ENCODE data around the gene PFN4.
A peak's percentile ranks its signal among the peaks of the same experiment; 100 is the strongest.

PFN4 gene

DNA sequence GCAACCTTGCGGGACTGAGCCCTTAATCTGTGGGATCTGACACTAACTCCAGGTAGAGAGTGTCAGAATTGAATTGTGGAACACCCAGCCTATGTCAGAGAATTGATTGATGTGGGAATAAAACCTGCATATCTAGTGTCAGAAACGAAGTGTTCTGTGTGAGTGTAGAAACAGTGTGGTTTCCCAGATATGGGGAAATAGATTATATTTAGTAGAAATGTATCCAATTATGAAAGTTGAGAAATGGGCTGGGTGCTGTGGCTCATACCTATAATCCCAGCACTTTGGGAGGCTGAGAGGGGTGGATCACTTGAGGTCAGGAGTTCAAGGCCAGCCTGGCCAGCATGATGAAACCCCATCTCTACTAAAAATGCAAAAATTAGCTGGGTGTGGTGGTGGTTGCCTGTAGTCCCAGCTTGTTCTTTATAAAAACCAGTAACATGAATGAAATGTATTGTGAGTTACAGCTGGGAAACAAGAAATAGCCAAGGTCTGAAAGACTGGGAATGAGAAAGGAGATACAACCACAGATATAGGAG, 34.2 kb downstream of the PFN4 start:
- TF ChIP-seq, protein P1, sequence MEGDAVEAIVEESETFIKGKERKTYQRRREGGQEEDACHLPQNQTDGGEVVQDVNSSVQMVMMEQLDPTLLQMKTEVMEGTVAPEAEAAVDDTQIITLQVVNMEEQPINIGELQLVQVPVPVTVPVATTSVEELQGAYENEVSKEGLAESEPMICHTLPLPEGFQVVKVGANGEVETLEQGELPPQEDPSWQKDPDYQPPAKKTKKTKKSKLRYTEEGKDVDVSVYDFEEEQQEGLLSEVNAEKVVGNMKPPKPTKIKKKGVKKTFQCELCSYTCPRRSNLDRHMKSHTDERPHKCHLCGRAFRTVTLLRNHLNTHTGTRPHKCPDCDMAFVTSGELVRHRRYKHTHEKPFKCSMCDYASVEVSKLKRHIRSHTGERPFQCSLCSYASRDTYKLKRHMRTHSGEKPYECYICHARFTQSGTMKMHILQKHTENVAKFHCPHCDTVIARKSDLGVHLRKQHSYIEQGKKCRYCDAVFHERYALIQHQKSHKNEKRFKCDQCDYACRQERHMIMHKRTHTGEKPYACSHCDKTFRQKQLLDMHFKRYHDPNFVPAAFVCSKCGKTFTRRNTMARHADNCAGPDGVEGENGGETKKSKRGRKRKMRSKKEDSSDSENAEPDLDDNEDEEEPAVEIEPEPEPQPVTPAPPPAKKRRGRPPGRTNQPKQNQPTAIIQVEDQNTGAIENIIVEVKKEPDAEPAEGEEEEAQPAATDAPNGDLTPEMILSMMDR (IDR thresholded peaks at IDR 0.05), result no peak
- peaks cover 30 to 33% of the 10 kb centered on the region in 2 experiments for H3K4me1 ChIP-seq (ENCODE audit: control insufficient read depth in 1 of 2, insufficient read depth in 1 of 2, low read depth in 1 of 2, low read length in 1 of 2)
- H3K4me3 ChIP-seq (ENCODE audit: low read depth in 1 of 2, low read length in 1 of 2), result no peak overlapping the region
- peak overlapping the region; percentile 9 for H3K27ac ChIP-seq
- H3K9me3 ChIP-seq, result no peaks in the 10 kb centered on the region
- peaks cover 20% of the 10 kb centered on the region for H3K36me3 ChIP-seq
- no peaks in the 10 kb centered on the region for H3K27me3 ChIP-seq

DNA sequence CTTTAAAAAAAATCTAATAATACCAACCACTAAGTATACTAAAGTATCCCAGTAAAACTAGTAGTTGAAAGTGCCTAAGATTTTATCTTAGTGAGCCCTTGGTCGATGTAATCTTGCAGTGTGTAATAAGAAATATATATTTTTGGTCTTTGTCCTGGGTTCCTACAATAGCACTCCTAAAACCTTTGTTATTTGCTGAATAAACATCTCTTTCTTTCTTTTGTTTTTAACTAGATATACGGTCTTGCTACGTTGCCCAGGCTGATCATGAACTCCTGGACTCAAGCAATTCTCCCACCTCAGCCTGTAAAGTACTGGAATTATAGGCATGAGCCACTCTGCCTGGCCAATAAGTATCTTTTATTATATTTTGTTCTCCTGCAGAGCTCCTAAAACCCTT, 36.1 kb downstream of the PFN4 start:
- Histone ChIP-seq H3K4me1 (ENCODE audit: control insufficient read depth in 1 of 2, insufficient read depth in 1 of 2, low read depth in 1 of 2, low read length in 1 of 2) (peaks cover 48 to 51% of the 10 kb centered on the region in 2 experiments), H3K27me3 (no peaks in the 10 kb centered on the region), H3K9me3 (no peaks in the 10 kb centered on the region), H3K4me3 (ENCODE audit: low read depth in 1 of 2, low read length in 1 of 2) (no peak overlapping the region), H3K27ac (no peak overlapping the region), H3K36me3 (peaks cover 25% of the 10 kb centered on the region)
- TF ChIP-seq, protein P1 (IDR thresholded peaks at IDR 0.05), result no peak

DNA sequence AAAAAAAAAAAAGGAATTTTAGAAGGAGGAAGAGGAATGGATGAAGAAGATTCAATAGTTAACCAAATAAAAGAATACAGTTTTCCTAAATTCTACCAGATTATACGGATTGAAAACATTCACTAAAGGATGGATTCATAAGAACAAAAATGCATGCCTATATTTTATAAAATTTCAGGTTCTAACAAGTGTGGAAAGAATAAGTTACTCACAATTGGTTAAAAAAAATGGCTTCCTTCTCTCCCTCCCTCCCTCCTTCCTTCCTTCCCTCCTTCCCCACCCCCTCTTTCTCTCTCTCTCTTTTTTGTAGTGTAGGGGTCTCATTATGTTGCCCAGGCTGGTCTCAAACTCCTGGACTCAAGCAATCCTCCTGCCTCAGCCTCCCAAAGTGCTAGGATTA, 36.9 kb downstream of the PFN4 start:
- Histone ChIP-seq H3K4me3 (ENCODE audit: low read depth in 1 of 2, low read length in 1 of 2) (no peak overlapping the region), H3K4me1 (ENCODE audit: control insufficient read depth in 1 of 2, insufficient read depth in 1 of 2, low read depth in 1 of 2, low read length in 1 of 2) (peaks cover 56 to 59% of the 10 kb centered on the region in 2 experiments), H3K9me3 (no peaks in the 10 kb centered on the region), H3K27me3 (no peaks in the 10 kb centered on the region), H3K36me3 (peaks cover 25% of the 10 kb centered on the region), H3K27ac (no peak overlapping the region)
- TF ChIP-seq, protein P1 (IDR thresholded peaks at IDR 0.05), result no peak

DNA sequence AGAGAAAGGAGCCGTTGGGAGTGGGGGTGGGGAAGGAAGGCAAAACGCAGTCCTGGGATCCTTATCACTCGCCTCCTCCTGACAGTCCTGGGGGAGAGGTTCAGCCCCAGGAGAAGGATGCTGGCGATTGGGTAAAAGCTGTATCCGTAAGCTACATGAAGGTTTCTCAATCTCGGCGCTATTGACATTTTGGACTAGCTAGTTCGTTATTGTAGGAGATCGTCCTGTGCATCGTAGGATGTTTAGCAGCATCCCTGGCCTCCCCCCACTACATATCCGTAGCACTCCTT, 38.0 kb downstream of the PFN4 start:
- peaks cover 67 to 70% of the 10 kb centered on the region in 2 experiments for H3K4me1 ChIP-seq (ENCODE audit: control insufficient read depth in 1 of 2, insufficient read depth in 1 of 2, low read depth in 1 of 2, low read length in 1 of 2)
- no peaks in the 10 kb centered on the region for H3K27me3 ChIP-seq
- H3K27ac ChIP-seq, result peak overlapping the region; percentile 81
- peak overlapping the region; percentile 77 to 83 for H3K4me3 ChIP-seq (ENCODE audit: low read depth in 1 of 2, low read length in 1 of 2)
- TF ChIP-seq, protein P1 (IDR thresholded peaks at IDR 0.05), result no peak
- H3K9me3 ChIP-seq, result no peaks in the 10 kb centered on the region
- H3K36me3 ChIP-seq, result peaks cover 25% of the 10 kb centered on the region

DNA sequence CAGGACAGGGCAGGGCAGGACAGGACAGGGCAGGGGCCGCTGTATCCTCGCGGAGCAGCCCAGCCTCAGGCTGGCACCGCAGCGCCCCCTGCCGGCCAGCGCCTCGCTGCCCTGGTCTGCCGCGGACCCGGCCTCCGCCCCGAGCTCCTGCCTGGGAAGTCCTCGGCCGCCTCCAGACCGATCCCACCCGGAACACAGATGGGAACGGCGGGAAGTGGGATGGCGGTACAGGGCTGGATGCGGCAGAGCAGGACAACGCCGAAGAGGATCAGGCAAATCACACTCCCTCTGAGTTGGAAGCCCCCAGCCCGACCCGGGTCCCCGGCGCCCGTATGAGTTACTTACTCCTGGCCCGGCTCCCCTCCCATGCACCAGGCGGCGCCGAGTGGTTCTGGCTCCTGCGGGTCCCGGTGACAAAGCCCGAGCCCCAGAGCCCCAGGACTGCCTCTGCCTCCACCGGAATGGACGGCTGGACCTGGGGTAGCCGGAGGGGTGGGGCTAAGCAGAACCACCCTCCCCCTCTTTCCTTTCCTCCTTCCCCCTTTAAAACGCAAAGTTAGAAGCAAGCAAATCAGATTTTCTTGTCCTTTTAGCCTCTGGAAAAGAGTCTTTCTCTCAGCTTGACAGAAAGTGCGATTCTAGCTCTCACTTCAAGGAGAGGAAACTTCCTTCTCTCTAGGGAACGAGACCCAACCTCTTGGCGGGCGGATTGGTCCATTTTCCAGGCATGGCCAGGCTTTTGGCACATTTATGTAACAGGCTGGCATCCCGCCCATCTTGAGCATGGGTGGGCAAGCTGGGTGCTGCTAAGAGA, 38.5 kb downstream of the PFN4 start, which contains the start of gene TP53I3:
Gene TP53I3, minus strand, starts transcription at position 449 of the 814 bp plus-strand sequence. CDS start 508 bp downstream, outside the sequence.
- H3K4me1 ChIP-seq (ENCODE audit: control insufficient read depth in 1 of 2, insufficient read depth in 1 of 2, low read depth in 1 of 2, low read length in 1 of 2), result peaks cover 68 to 70% of the 10 kb centered on the region in 2 experiments
- H3K27ac ChIP-seq, result peak within 1 kb of the TSS; percentile 81
- TF ChIP-seq, protein P1 (IDR thresholded peaks at IDR 0.05), result peak; percentile 95
- peak within 1 kb of the TSS; percentile 77 to 83 for H3K4me3 ChIP-seq (ENCODE audit: low read depth in 1 of 2, low read length in 1 of 2)
- H3K9me3 ChIP-seq, result no peaks in the 10 kb centered on the region
- H3K27me3 ChIP-seq, result no peaks in the 10 kb centered on the region
- peaks cover 30% of the 10 kb centered on the region for H3K36me3 ChIP-seq
